HepG2 (cell line): Measurements from ENCODE around the gene CATSPERD. TPM values are rescaled to one million over a fixed set of nuclear protein-coding genes. Genes with fewer than 3 reads are reported as not detected.

Source experiments
- ASH2L ChIP-seq: fragments of 300-600, 200-600 bp; sonication (generic); IDR thresholded peaks from 2 replicates; pipeline ENCODE4 v1.7.0; 2017; ENCODE audit warnings: low read depth, mild to moderate bottlenecking, moderate library complexity, mixed read lengths, low read length; ENCODE audit not compliant: insufficient read length
- CENPX ChIP-seq: sonication (generic); formaldehyde crosslinking; IDR thresholded peaks from 2 replicates; pipeline ENCODE4 v1.9.0; 2021; ENCODE audit warnings: mild to moderate bottlenecking, missing genetic modification reagents, moderate library complexity
- DDIT3 ChIP-seq: sonication (generic); formaldehyde crosslinking; IDR thresholded peaks from 2 replicates; pipeline ENCODE4 v1.4.0; 2020; ENCODE audit warnings: mild to moderate bottlenecking, missing genetic modification reagents
- GPN1 ChIP-seq: sonication (generic); formaldehyde crosslinking; IDR thresholded peaks from 2 replicates; pipeline ENCODE4 v1.5.1; 2020; ENCODE audit warnings: missing genetic modification reagents, borderline replicate concordance
- KAT8 ChIP-seq: IDR thresholded peaks from 2 replicates; pipeline ENCODE4 v1.6.1; 2016; ENCODE audit warnings: missing genetic modification reagents, missing compliant biosample characterization
- MEIS1 ChIP-seq: sonication (generic); formaldehyde crosslinking; IDR thresholded peaks from 2 replicates; pipeline ENCODE4 v1.9.0; 2021; ENCODE audit warnings: mild to moderate bottlenecking, missing genetic modification reagents, moderate library complexity, borderline replicate concordance
- POGZ ChIP-seq: sonication (generic); formaldehyde crosslinking; IDR thresholded peaks from 2 replicates; pipeline ENCODE4 v1.4.0; 2020; ENCODE audit warnings: mild to moderate bottlenecking, missing genetic modification reagents
- PPARG ChIP-seq: conservative IDR thresholded peaks from 2 replicates; pipeline ENCODE4 v1.6.1; 2016; ENCODE audit warnings: missing biosample characterization, missing genetic modification reagents
- SALL2 ChIP-seq: sonication (generic); formaldehyde crosslinking; IDR thresholded peaks from 2 replicates; pipeline ENCODE4 v1.8.1; 2023; ENCODE audit warnings: mild to moderate bottlenecking, missing genetic modification reagents, inconsistent platforms
- SAP130 ChIP-seq: IDR thresholded peaks from 2 replicates; pipeline ENCODE4 v1.6.1; 2016; ENCODE audit warnings: low read depth
- SMAD1 ChIP-seq: sonication (generic); formaldehyde crosslinking; IDR thresholded peaks from 2 replicates; pipeline ENCODE4 v1.4.0; 2020; ENCODE audit warnings: missing genetic modification reagents, low read depth, mild to moderate bottlenecking, borderline replicate concordance
- SNAPC2 ChIP-seq: sonication (generic); formaldehyde crosslinking; IDR thresholded peaks from 2 replicates; pipeline ENCODE4 v1.8.1; 2022; ENCODE audit warnings: mild to moderate bottlenecking, missing genetic modification reagents
- TP53 ChIP-seq: sonication (generic); formaldehyde crosslinking; conservative IDR thresholded peaks from 2 replicates; pipeline ENCODE4 v1.4.0; 2020; ENCODE audit warnings: missing genetic modification reagents
- ZFP36L1 ChIP-seq: sonication (generic); formaldehyde crosslinking; IDR thresholded peaks from 2 replicates; pipeline ENCODE4 v1.8.0; 2022; ENCODE audit warnings: mild to moderate bottlenecking, missing genetic modification reagents, moderate library complexity
- ZNF331 ChIP-seq: sonication (generic); formaldehyde crosslinking; IDR thresholded peaks from 2 replicates; pipeline ENCODE4 v1.4.0; 2020; ENCODE audit warnings: missing genetic modification reagents
- ZNF430 ChIP-seq: sonication (generic); formaldehyde crosslinking; IDR thresholded peaks from 2 replicates; pipeline ENCODE4 v1.9.0; 2021; ENCODE audit warnings: mild to moderate bottlenecking, missing genetic modification reagents
- polyA plus RNA-seq, 8 experiments: library from polyadenylated mRNA; depleted of rRNA in 3 of 8; stranded (reverse) in 7 of 8; unstranded in 1 of 8; fragments of >200 nt; fragmentation: Illumina TruSeq in 4 of 8; extraction: Trizol in 4 of 8; gene quantifications; 2 replicates each; pipeline versions ENCODE4 v1.2.1 to v1.2.3, GENCODE V29; 2011 to 2016; ENCODE audit warnings: low read depth in 4 of 8, missing spikeins in 1 of 8, mixed read lengths in 1 of 8; ENCODE audit not compliant: insufficient read depth in 1 of 8
- total RNA-seq, 5 experiments: library from RNA; depleted of rRNA; stranded (reverse); fragments of >200 nt; fragmentation: Illumina TruSeq; extraction: Trizol; gene quantifications; 2 replicates each; pipeline ENCODE4 v1.2.3, GENCODE V29; 2016; ENCODE audit warnings: low read depth in 1 of 5
- TF ChIP-seq, protein P1 (sequence below): IDR thresholded peaks from 2 replicates; pipeline ENCODE4 v1.6.1; 2016; ENCODE audit warnings: low read depth, missing genetic modification reagents, missing compliant biosample characterization
- TF ChIP-seq, protein P2 (sequence below): sonication (generic); formaldehyde crosslinking; IDR thresholded peaks from 2 replicates; pipeline ENCODE4 v1.4.0; 2020; ENCODE audit warnings: missing genetic modification reagents, borderline replicate concordance

Gene CATSPERD
- total and polyA plus RNA-seq, 2 of the 13 experiments (the other 11 are each of a cell fraction or from before 2014, with no cell fraction given): 0.04 TPM; not detected in 1

- TF ChIP-seq TP53 (CRISPR knock-in tag): no peak
- TF ChIP-seq ZFP36L1 (CRISPR knock-in tag): no peak
- TF ChIP-seq, protein P1, sequence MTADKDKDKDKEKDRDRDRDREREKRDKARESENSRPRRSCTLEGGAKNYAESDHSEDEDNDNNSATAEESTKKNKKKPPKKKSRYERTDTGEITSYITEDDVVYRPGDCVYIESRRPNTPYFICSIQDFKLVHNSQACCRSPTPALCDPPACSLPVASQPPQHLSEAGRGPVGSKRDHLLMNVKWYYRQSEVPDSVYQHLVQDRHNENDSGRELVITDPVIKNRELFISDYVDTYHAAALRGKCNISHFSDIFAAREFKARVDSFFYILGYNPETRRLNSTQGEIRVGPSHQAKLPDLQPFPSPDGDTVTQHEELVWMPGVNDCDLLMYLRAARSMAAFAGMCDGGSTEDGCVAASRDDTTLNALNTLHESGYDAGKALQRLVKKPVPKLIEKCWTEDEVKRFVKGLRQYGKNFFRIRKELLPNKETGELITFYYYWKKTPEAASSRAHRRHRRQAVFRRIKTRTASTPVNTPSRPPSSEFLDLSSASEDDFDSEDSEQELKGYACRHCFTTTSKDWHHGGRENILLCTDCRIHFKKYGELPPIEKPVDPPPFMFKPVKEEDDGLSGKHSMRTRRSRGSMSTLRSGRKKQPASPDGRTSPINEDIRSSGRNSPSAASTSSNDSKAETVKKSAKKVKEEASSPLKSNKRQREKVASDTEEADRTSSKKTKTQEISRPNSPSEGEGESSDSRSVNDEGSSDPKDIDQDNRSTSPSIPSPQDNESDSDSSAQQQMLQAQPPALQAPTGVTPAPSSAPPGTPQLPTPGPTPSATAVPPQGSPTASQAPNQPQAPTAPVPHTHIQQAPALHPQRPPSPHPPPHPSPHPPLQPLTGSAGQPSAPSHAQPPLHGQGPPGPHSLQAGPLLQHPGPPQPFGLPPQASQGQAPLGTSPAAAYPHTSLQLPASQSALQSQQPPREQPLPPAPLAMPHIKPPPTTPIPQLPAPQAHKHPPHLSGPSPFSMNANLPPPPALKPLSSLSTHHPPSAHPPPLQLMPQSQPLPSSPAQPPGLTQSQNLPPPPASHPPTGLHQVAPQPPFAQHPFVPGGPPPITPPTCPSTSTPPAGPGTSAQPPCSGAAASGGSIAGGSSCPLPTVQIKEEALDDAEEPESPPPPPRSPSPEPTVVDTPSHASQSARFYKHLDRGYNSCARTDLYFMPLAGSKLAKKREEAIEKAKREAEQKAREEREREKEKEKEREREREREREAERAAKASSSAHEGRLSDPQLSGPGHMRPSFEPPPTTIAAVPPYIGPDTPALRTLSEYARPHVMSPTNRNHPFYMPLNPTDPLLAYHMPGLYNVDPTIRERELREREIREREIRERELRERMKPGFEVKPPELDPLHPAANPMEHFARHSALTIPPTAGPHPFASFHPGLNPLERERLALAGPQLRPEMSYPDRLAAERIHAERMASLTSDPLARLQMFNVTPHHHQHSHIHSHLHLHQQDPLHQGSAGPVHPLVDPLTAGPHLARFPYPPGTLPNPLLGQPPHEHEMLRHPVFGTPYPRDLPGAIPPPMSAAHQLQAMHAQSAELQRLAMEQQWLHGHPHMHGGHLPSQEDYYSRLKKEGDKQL (CRISPR knock-in tag): no peak
- no peak for TF ChIP-seq PPARG (CRISPR knock-in tag)
- no peak for TF ChIP-seq ZNF430
- TF ChIP-seq MEIS1: peak; percentile 87; the same call in 1 of the 2 replicates
- TF ChIP-seq ZNF331 (CRISPR knock-in tag): no peak
- TF ChIP-seq DDIT3 (CRISPR knock-in tag): no peak
- TF ChIP-seq SMAD1 (CRISPR knock-in tag): no peak
- no peak for TF ChIP-seq GPN1 (CRISPR knock-in tag)
- TF ChIP-seq SALL2: peak; percentile 44; the same call in 1 of the 2 replicates
- TF ChIP-seq POGZ (CRISPR knock-in tag): peak; percentile 31; the same call in 1 of the 2 replicates
- TF ChIP-seq SNAPC2 (CRISPR knock-in tag): no peak
- no peak for TF ChIP-seq ASH2L
- TF ChIP-seq CENPX (CRISPR knock-in tag): no peak
- TF ChIP-seq KAT8: peak; percentile 13; the same call in 1 of the 2 replicates
- peak; percentile 83 for TF ChIP-seq SAP130
- TF ChIP-seq, protein P2, sequence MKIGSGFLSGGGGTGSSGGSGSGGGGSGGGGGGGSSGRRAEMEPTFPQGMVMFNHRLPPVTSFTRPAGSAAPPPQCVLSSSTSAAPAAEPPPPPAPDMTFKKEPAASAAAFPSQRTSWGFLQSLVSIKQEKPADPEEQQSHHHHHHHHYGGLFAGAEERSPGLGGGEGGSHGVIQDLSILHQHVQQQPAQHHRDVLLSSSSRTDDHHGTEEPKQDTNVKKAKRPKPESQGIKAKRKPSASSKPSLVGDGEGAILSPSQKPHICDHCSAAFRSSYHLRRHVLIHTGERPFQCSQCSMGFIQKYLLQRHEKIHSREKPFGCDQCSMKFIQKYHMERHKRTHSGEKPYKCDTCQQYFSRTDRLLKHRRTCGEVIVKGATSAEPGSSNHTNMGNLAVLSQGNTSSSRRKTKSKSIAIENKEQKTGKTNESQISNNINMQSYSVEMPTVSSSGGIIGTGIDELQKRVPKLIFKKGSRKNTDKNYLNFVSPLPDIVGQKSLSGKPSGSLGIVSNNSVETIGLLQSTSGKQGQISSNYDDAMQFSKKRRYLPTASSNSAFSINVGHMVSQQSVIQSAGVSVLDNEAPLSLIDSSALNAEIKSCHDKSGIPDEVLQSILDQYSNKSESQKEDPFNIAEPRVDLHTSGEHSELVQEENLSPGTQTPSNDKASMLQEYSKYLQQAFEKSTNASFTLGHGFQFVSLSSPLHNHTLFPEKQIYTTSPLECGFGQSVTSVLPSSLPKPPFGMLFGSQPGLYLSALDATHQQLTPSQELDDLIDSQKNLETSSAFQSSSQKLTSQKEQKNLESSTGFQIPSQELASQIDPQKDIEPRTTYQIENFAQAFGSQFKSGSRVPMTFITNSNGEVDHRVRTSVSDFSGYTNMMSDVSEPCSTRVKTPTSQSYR (CRISPR knock-in tag): no peak
Measured at GRCh38 chr19:5686647-5687359, 33.6 kb upstream of the CATSPERD start (continued).
